Gastroesophageal sphincter (tissue), 4 donors: ENCODE data around the gene SMARCA5. TPM values are rescaled to one million over a fixed set of nuclear protein-coding genes. Genes with fewer than 3 reads are reported as not detected.

Experiments
- ATAC-seq: fragments of 150-250 bp; one replicate; pipeline ENCODE4 v1.9.1; 2016; ENCODE audit warnings: mild to moderate bottlenecking, moderate library complexity
- H3K27ac ChIP-seq, 4 donors: fragments of 200-600 bp; sonication (generic) in 3 of 4; 1 replicate in 3 of 4; 2 replicates in 1 of 4; pipeline ENCODE4 v1.5.1; 2016 to 2019
- H3K27me3 ChIP-seq: fragments of 200-600 bp; sonication (generic); one replicate; pipeline ENCODE4 v1.5.1; 2019
- H3K36me3 ChIP-seq, 2 donors: fragments of 200-600 bp; sonication (generic); one replicate each; pipeline ENCODE4 v1.5.1; 2019; ENCODE audit warnings: control low read depth in 1 of 2
- H3K4me1 ChIP-seq, 3 donors: fragments of 200-600 bp; sonication (generic); 1 replicate in 2 of 3; 2 replicates in 1 of 3; pipeline ENCODE4 v1.5.1; 2016 to 2019; ENCODE audit warnings: control low read depth in 2 of 3
- H3K4me3 ChIP-seq, 2 donors: fragments of 200-600 bp; sonication (generic); one replicate each; pipeline ENCODE4 v1.5.1; 2019; ENCODE audit warnings: mild to moderate bottlenecking in 1 of 2, moderate library complexity in 1 of 2
- H3K9me3 ChIP-seq, 3 donors: fragments of 200-600 bp; sonication (generic); one replicate each; pipeline ENCODE4 v1.5.1; 2017 to 2019; ENCODE audit warnings: control low read depth in 2 of 3
- CTCF ChIP-seq, 4 experiments: fragments of 200-600 bp in 2 of 4; fragments of 450-650 bp in 2 of 4; sonication (generic) in 1 of 4; IDR thresholded peaks; one replicate each; pipeline ENCODE4 v1.5.1; 2017 to 2019; ENCODE audit warnings: antibody characterized with exemption in 4 of 4, mild to moderate bottlenecking in 2 of 4, moderate library complexity in 2 of 4
- EP300 ChIP-seq: sonication (generic); formaldehyde crosslinking; IDR thresholded peaks from one replicate; pipeline ENCODE4 v1.6.1; 2017; ENCODE audit warnings: antibody characterized with exemption, mild to moderate bottlenecking
- POLR2A ChIP-seq, 2 donors: fragments of 450-650 bp; IDR thresholded peaks; one replicate each; pipeline ENCODE4 v1.6.1; 2017; ENCODE audit warnings: antibody characterized with exemption in 2 of 2, mild to moderate bottlenecking in 2 of 2, moderate library complexity in 1 of 2
- POLR2AphosphoS5 ChIP-seq: sonication (generic); formaldehyde crosslinking; IDR thresholded peaks from one replicate; pipeline ENCODE4 v1.6.1; 2017; ENCODE audit warnings: antibody characterized with exemption
- WGBS, 2 donors: methylation state at CpG; one replicate each; pipeline ENCODE4 v1.1.5; 2018; ENCODE audit warnings: low coverage in 1 of 2; 5-methylcytosine and 5-hydroxymethylcytosine counted together
- total RNA-seq, 4 donors: library from RNA; depleted of rRNA; stranded (reverse); fragments of >200 nt; gene quantifications; one replicate each; pipeline ENCODE4 v1.1.0, GENCODE V29; 2016

The SMARCA5 gene
- total RNA-seq, 4 donors from 2014 or later: 43.2 to 52.6 (median 48.8) TPM

GRCh38 chr4:143564472-143564871 lies 51.0 kb downstream of the SMARCA5 start:
- no peak overlapping the region for H3K27ac ChIP-seq
- no peaks in the 10 kb centered on the region for H3K9me3 ChIP-seq
- no peaks in the 10 kb centered on the region for H3K27me3 ChIP-seq
- peaks cover 0 to 10% (median 0%) of the 10 kb centered on the region in 3 donors for H3K4me1 ChIP-seq
- no peak for TF ChIP-seq POLR2A (IDR thresholded peaks at IDR 0.05)
- no peak for TF ChIP-seq EP300
- TF ChIP-seq CTCF (IDR thresholded peaks at IDR 0.05): no peak
- no peak for TF ChIP-seq POLR2AphosphoS5
- H3K36me3 ChIP-seq: peaks cover 0 to 7% of the 10 kb centered on the region in 2 donors
- WGBS, 2 donors: 53 to 65% methylated on average over 2 of the region's 2 CpGs
- ATAC-seq: no peak
- no peak overlapping the region for H3K4me3 ChIP-seq

GRCh38 chr4:143575331-143575730 lies 61.8 kb downstream of the SMARCA5 start:
- ATAC-seq: no peak
- TF ChIP-seq POLR2AphosphoS5 (no peak), CTCF (IDR thresholded peaks at IDR 0.05) (no peak), EP300 (no peak), POLR2A (IDR thresholded peaks at IDR 0.05) (no peak)
- Histone ChIP-seq H3K36me3 (peaks cover 0 to 10% of the 10 kb centered on the region in 2 donors), H3K4me1 (no peaks in the 10 kb centered on the region), H3K9me3 (no peaks in the 10 kb centered on the region), H3K27me3 (no peaks in the 10 kb centered on the region), H3K27ac (no peak overlapping the region), H3K4me3 (no peak overlapping the region)

DNA sequence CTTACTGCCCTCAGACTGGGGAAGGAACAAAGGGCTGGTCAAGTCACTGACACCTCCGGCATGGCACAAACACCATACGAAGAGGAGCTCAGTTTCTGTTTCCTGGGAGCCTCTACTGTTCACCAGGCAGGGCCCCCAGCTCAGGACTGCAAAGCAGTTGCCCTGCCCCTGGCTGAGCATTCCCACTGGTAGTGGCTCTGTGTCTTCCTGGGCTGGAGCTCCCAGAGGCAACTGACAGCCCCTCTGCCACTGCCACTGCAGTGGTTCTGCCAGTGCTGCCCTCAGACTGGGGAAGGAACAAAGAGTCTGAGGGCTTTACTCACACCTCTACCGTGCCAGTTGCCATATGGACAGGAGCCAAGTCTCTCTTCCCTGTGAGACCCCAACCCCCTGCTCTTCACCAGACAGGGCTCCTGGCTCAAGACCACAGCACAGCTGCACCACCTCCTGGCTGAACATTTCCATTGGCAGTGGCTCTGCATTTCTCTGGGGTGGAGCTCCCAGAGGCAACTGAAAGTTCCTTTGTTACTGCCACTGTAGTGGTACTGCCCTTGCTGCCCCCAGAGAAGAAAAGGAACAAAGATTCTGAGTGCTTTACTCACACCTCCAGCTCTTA lies 67.9 kb downstream of the SMARCA5 start:
- peaks cover 0 to 11% of the 10 kb centered on the region in 2 donors for H3K36me3 ChIP-seq
- H3K4me3 ChIP-seq: no peak overlapping the region
- WGBS, 2 donors: no CpG with 5 or more reads among the region's 3 CpGs
- no peaks in the 10 kb centered on the region for H3K4me1 ChIP-seq
- no peak for ATAC-seq
- TF ChIP-seq POLR2A (IDR thresholded peaks at IDR 0.05): no peak
- TF ChIP-seq EP300: no peak
- no peak for TF ChIP-seq POLR2AphosphoS5
- no peak for TF ChIP-seq CTCF (IDR thresholded peaks at IDR 0.05)
- no peak overlapping the region for H3K27ac ChIP-seq
- H3K27me3 ChIP-seq: no peaks in the 10 kb centered on the region
- H3K9me3 ChIP-seq: peaks cover 0 to 5% (median 0%) of the 10 kb centered on the region in 3 donors

DNA sequence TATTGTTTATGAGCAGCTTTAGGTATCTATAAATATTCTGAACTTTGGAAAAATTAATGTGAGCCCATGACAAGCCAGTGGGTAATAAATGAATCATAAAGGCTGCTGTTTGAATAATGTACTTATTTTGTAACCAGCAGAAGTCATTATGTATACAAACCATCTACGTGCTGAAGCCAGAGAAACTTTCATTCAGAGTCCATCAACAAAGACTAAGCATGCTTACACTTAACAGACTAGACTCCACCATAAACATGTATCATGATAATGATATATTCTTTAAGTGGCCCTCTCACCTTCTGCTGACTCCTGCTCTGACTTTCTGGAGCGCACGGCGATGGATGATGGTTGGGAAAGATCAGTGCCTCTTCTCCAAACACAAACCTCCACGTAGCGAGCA lies 72.0 kb downstream of the SMARCA5 start:
- H3K27ac ChIP-seq: no peak overlapping the region

More for the DNA sequence above, 72.0 kb downstream of the SMARCA5 start:
- no peaks in the 10 kb centered on the region for H3K27me3 ChIP-seq
- TF ChIP-seq CTCF (IDR thresholded peaks at IDR 0.05): no peak
- TF ChIP-seq POLR2AphosphoS5: no peak
- TF ChIP-seq EP300: no peak
- TF ChIP-seq POLR2A (IDR thresholded peaks at IDR 0.05): no peak
- H3K9me3 ChIP-seq: peaks cover 0 to 5% (median 0%) of the 10 kb centered on the region in 3 donors
- no peaks in the 10 kb centered on the region for H3K4me1 ChIP-seq
- no peak overlapping the region for H3K4me3 ChIP-seq
- WGBS, 2 donors: 15 to 40% methylated on average over 4 to 6 of the region's 6 CpGs
- no peak for ATAC-seq
- no peaks in the 10 kb centered on the region for H3K36me3 ChIP-seq
